ENCODE measurements around the gene LRP1. TPM values are rescaled to one million over a fixed set of nuclear protein-coding genes. Genes with fewer than 3 reads are reported as not detected.
A peak's percentile ranks its signal among the peaks of the same experiment; 100 is the strongest.

Gene LRP1
- total RNA-seq, 1 experiment from 2014 or later, result 28.8 TPM

- DNase-seq (ENCODE audit: low read depth), result no peak
Measured at GRCh38 chr12:57173683-57174082, 45.4 kb downstream of the LRP1 start.

- DNase-seq (ENCODE audit: low read depth), result peak; percentile 40
Measured at GRCh38 chr12:57175428-57176138, 47.3 kb downstream of the LRP1 start.

- DNase-seq (ENCODE audit: low read depth), result no peak
Measured at GRCh38 chr12:57176139-57176477, 47.8 kb downstream of the LRP1 start.

GRCh38 chr12:57176846-57177245 is 48.6 kb downstream of the LRP1 start:
- no peak for DNase-seq (ENCODE audit: low read depth)

GRCh38 chr12:57177354-57177753 is 49.1 kb downstream of the LRP1 start:
- DNase-seq (ENCODE audit: low read depth), result no peak

GRCh38 chr12:57178213-57178612 is 49.9 kb downstream of the LRP1 start:
- no peak for DNase-seq (ENCODE audit: low read depth)

GRCh38 chr12:57179331-57180086 is 51.2 kb downstream of the LRP1 start:
- no peak for DNase-seq (ENCODE audit: low read depth)

GRCh38 chr12:57180321-57180989 is 52.2 kb downstream of the LRP1 start:
- DNase-seq (ENCODE audit: low read depth), result no peak

GRCh38 chr12:57181072-57181471 is 52.8 kb downstream of the LRP1 start:
- no peak for DNase-seq (ENCODE audit: low read depth)

GRCh38 chr12:57181561-57182155 is 53.4 kb downstream of the LRP1 start:
- peak; percentile 51 for DNase-seq (ENCODE audit: low read depth)

- peak; percentile 58 for DNase-seq (ENCODE audit: low read depth)
Measured at GRCh38 chr12:57182918-57183575, 54.8 kb downstream of the LRP1 start.

- no peak for DNase-seq (ENCODE audit: low read depth)
Measured at GRCh38 chr12:57183939-57184725, 55.8 kb downstream of the LRP1 start.

- no peak for DNase-seq (ENCODE audit: low read depth)
Measured at GRCh38 chr12:57185403-57185802, 57.1 kb downstream of the LRP1 start.

GRCh38 chr12:57185906-57186508 is 57.7 kb downstream of the LRP1 start:
- no peak for DNase-seq (ENCODE audit: low read depth)

- DNase-seq (ENCODE audit: low read depth), result no peak
Measured at GRCh38 chr12:57187222-57188089, 59.2 kb downstream of the LRP1 start.

GRCh38 chr12:57188090-57188425 is 59.8 kb downstream of the LRP1 start:
- DNase-seq (ENCODE audit: low read depth), result no peak

- DNase-seq (ENCODE audit: low read depth), result peak; percentile 24
Measured at GRCh38 chr12:57190037-57190436, 61.8 kb downstream of the LRP1 start.

GRCh38 chr12:57190821-57191220 is 62.5 kb downstream of the LRP1 start:
- no peak for DNase-seq (ENCODE audit: low read depth)

- DNase-seq (ENCODE audit: low read depth), result peak; percentile 17
Measured at GRCh38 chr12:57191410-57191809, 63.1 kb downstream of the LRP1 start.

GRCh38 chr12:57192920-57193319 is 64.6 kb downstream of the LRP1 start:
- DNase-seq (ENCODE audit: low read depth), result no peak

Data from RPMI7951 (cell line).